Measurements from ENCODE around the gene TMEM141.
"Not testable (repeated sequence)": the region's sequence is repeated elsewhere in the genome, so short reads cannot be mapped to it uniquely, and the experiment has no call there.

The TMEM141 gene

DNA sequence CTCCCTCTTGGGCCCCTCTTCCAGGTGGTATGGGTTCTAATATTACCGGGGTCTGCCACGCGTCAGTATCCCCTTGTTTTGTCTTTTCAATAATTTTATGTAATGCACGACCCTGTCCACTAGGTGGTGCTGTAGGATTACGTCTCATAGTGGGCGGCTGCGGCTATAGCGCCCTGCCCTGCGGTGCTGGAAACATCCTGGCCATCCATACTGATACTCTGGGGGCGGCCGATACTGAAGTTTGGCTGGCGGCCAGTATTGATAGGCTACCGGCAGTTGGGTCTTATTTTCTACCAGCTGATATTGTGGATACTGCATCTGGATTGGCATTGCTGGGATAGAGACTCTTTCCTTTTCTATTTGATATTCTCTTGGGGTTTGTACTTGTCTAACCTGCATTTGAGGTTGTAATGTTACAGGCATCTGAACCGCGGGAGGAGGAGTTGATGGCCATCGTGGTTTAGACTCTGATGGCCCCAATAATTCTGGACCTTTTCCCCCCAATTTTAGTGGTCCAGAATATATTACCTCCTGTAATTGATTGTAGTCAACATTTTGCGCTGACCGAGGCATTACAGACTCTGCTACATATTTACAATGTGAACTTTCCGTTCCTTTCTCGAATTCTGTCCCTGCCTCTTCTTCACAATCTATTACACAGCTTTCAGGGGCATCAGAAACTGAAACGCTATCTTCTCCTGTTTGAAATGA, 3.3 kb upstream of the TMEM141 start:
- no peak for TF ChIP-seq EZH2 (IDR thresholded peaks at IDR 0.05; ENCODE audit: borderline replicate concordance, low read depth, low read length, severe bottlenecking)
- TF ChIP-seq, protein P1, sequence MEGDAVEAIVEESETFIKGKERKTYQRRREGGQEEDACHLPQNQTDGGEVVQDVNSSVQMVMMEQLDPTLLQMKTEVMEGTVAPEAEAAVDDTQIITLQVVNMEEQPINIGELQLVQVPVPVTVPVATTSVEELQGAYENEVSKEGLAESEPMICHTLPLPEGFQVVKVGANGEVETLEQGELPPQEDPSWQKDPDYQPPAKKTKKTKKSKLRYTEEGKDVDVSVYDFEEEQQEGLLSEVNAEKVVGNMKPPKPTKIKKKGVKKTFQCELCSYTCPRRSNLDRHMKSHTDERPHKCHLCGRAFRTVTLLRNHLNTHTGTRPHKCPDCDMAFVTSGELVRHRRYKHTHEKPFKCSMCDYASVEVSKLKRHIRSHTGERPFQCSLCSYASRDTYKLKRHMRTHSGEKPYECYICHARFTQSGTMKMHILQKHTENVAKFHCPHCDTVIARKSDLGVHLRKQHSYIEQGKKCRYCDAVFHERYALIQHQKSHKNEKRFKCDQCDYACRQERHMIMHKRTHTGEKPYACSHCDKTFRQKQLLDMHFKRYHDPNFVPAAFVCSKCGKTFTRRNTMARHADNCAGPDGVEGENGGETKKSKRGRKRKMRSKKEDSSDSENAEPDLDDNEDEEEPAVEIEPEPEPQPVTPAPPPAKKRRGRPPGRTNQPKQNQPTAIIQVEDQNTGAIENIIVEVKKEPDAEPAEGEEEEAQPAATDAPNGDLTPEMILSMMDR (IDR thresholded peaks at IDR 0.05; ENCODE audit: borderline replicate concordance, extremely low read depth, low read length, poor library complexity, severe bottlenecking) = peak; percentile 85
- Histone ChIP-seq H3K4me1 (ENCODE audit: insufficient read depth, low read length) (peaks cover 33% of the 10 kb centered on the region), H3K9ac (ENCODE audit: low read depth, low read length) (no peak overlapping the region), H3K4me2 (ENCODE audit: insufficient read depth, low read length) (peak overlapping the region; percentile 23), H3K27me3 (ENCODE audit: insufficient read depth, low read length, poor library complexity) (no peaks in the 10 kb centered on the region), H3K9me3 (ENCODE audit: insufficient read depth, low read length, severe bottlenecking) (no peaks in the 10 kb centered on the region), H3K4me3 (ENCODE audit: low read depth in 1 of 2, low read length in 2 of 2) (no peak overlapping the region), H3K27ac (ENCODE audit: low read length) (no peak overlapping the region), H4K20me1 (ENCODE audit: insufficient read depth, low read length) (peaks cover 9% of the 10 kb centered on the region; the same call in 1 of the 2 replicates), H3K79me2 (ENCODE audit: insufficient read depth, low read length) (peaks cover 4% of the 10 kb centered on the region; the same call in 1 of the 2 replicates), H2AFZ (ENCODE audit: low read depth, low read length) (no peak overlapping the region), H3K36me3 (ENCODE audit: insufficient read depth, low read length) (peaks cover 4% of the 10 kb centered on the region; the same call in 1 of the 2 replicates)
- ATAC-seq (ENCODE audit: insufficient read depth, low read depth) (no peak; the same call in 2 of the 3 replicates), DNase-seq (peak; percentile 68)

- not testable (repeated sequence) for H3K9me3 ChIP-seq (ENCODE audit: insufficient read depth, low read length, severe bottlenecking); H3K4me2 ChIP-seq (ENCODE audit: insufficient read depth, low read length); H3K36me3 ChIP-seq (ENCODE audit: insufficient read depth, low read length); ATAC-seq (ENCODE audit: insufficient read depth, low read depth); H3K27me3 ChIP-seq (ENCODE audit: insufficient read depth, low read length, poor library complexity); H3K79me2 ChIP-seq (ENCODE audit: insufficient read depth, low read length); H3K9ac ChIP-seq (ENCODE audit: low read depth, low read length); DNase-seq; H2AFZ ChIP-seq (ENCODE audit: low read depth, low read length); H3K27ac ChIP-seq (ENCODE audit: low read length); H3K4me3 ChIP-seq (ENCODE audit: low read depth in 1 of 2, low read length in 2 of 2)
- Histone ChIP-seq H4K20me1 (ENCODE audit: insufficient read depth, low read length) (peaks cover 11% of the 10 kb centered on the region; the same call in 1 of the 2 replicates), H3K4me1 (ENCODE audit: insufficient read depth, low read length) (peaks cover 34% of the 10 kb centered on the region)
Observed at GRCh38 chr9:136788644-136789522, 2.3 kb upstream of the TMEM141 start.

DNA sequence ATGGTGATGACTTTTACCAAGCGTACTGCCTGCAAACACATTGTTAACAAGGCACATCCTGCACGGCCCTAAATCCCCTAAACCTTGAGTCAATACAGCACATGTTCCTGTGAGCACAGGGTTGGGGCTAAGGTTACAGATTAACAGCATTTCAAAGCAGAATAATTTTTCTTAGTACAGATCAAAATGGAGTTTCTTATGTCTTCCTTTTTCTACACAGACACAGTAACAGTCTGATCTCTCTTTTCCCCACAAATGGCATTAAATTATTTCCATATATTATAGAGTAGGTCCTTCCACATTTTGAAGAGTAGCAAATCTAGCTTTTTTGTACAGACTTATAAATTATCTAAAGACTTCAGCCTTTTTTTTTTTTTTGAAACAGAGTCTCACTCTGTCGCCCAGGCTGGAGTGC, 1.6 kb upstream of the TMEM141 start:
- no peak overlapping the region for H3K4me2 ChIP-seq (ENCODE audit: insufficient read depth, low read length)
- TF ChIP-seq, protein P1 (IDR thresholded peaks at IDR 0.05; ENCODE audit: borderline replicate concordance, extremely low read depth, low read length, poor library complexity, severe bottlenecking) = no peak
- no peak for TF ChIP-seq EZH2 (IDR thresholded peaks at IDR 0.05; ENCODE audit: borderline replicate concordance, low read depth, low read length, severe bottlenecking)
- ATAC-seq (ENCODE audit: insufficient read depth, low read depth) (no peak), DNase-seq (no peak)
- peaks cover 4% of the 10 kb centered on the region; the same call in 1 of the 2 replicates for H3K79me2 ChIP-seq (ENCODE audit: insufficient read depth, low read length)
- H2AFZ ChIP-seq (ENCODE audit: low read depth, low read length) = no peak overlapping the region
- H4K20me1 ChIP-seq (ENCODE audit: insufficient read depth, low read length) = peaks cover 11% of the 10 kb centered on the region; the same call in 1 of the 2 replicates
- no peak overlapping the region for H3K9ac ChIP-seq (ENCODE audit: low read depth, low read length)
- H3K27ac ChIP-seq (ENCODE audit: low read length) = no peak overlapping the region
- H3K4me3 ChIP-seq (ENCODE audit: low read depth in 1 of 2, low read length in 2 of 2) = no peak overlapping the region
- H3K27me3 ChIP-seq (ENCODE audit: insufficient read depth, low read length, poor library complexity) = no peaks in the 10 kb centered on the region
- no peaks in the 10 kb centered on the region for H3K9me3 ChIP-seq (ENCODE audit: insufficient read depth, low read length, severe bottlenecking)
- H3K36me3 ChIP-seq (ENCODE audit: insufficient read depth, low read length) = peaks cover 8% of the 10 kb centered on the region; the same call in 1 of the 2 replicates
- H3K4me1 ChIP-seq (ENCODE audit: insufficient read depth, low read length) = peaks cover 34% of the 10 kb centered on the region
